C4-2B (cell line): ENCODE measurements around the gene NT5C1A.

Experiments used
- H3K27ac ChIP-seq: fragments of 450-650 bp; 2 replicates; pipeline ENCODE4 v1.5.1; 2017
- CTCF ChIP-seq: fragments of 450-650 bp; conservative IDR thresholded peaks from 2 replicates; pipeline ENCODE4 v1.5.1; 2017; ENCODE audit warnings: mild to moderate bottlenecking
- ZFX ChIP-seq: fragments of 450-650 bp; IDR thresholded peaks from 2 replicates; pipeline ENCODE4 v1.6.1; 2017

NT5C1A gene

DNA sequence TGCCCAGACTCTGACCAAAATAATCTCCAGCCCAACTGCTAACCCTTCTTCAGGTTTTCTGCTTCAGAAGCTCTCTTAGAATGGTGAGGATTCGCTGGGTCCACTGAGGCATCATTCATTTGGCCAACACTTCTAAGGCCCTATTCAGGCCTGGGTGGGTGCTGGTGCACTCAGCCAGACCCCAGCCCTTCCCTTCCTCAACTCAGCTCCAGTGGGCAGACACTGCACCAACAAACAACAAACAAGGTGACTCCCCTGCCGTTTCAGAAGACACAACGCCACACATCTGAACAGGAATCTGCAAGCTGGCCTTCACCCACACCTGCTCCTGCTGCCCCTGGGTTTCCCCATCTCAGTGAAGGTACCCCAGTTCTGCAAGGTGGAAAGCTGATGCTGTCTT is 38.5 kb downstream of the NT5C1A start:
- no peak for TF ChIP-seq ZFX
- no peak for TF ChIP-seq CTCF
- no peak overlapping the region for H3K27ac ChIP-seq

DNA sequence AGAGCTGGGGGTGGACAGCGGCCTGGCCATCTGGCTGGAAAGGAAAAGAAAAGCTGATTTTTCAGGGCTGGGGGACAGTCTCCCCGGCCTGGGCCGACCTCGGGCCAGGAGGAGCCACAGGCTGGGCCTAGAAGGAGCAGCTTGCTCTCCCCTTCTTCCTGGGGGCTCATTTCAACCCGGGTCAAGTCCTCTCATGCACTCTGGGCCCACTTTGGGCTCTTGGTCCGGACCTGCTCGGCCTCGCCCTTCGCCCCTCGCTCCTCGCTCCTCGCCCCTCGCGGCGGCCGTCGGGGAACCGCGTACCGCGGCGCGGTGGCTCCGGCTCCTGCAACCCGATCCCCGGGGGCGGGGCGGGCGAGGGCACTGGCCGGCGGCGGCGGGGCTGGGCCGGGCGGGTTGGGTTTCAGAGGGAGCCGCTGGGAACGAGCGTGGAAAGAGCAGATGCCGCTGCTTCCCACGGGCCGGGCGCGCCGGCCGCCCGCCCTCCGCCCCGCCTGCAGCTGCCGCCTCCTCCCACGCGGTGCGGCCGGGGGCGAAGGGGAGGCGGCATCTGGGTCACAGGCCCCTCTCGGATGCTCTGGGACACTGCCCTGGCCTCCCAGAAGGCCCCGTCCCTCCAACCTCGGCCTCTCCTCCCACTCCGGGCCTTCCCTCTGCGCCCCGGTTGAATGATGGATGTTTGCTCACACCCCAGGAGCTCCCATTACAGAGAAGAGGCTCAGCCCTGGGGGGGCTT is 39.1 kb downstream of the NT5C1A start:
- TF ChIP-seq CTCF (no peak), ZFX (no peak)
- no peak overlapping the region for H3K27ac ChIP-seq

GRCh38 chr1:39632323-39632681 is 39.6 kb downstream of the NT5C1A start:
- no peak overlapping the region for H3K27ac ChIP-seq
- TF ChIP-seq ZFX (no peak), CTCF (no peak)

DNA sequence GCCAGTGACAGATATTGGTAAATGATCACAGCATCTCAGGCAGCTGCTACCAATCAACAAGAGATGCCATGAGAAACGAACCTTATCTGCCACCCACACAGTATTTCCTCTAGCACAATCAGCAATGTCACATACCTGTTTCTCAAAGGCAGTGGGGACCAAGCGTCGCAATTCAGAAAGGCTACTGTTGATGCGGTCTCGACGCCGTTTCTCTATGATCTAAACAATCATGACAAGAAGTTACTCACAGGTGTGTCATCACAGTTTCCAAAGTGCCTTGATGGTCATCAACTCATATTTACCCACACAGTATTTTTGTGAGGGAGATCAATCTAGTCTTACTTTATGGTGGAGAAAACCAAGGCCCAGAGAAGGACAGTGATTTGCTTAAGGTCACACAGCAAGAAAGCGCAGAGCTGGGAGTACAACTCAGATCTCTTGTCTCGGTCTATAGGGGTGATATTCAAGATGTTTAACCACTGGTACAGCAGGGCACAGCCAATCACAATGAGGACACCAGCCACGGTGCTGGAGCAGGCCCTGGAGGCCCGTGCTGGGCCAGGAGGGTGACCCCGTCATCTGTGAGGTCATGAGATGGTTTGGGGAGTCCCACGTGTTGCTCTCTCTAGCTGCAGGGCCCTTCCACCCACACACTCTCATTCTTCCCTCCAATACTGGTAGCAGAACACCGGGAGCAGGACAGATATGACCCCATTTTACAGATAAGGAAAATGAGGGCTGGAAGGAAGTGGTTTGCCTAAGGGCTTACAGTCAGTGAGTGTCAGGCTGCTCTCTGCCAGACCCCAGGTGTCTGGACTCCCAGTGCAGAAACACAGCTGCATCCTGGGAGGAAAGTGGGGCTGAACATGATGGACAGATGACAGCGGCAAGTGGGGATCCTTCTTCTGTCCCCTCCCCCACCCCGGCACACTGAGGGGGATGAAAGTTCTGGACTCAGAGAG is 40.3 kb downstream of the NT5C1A start:
- TF ChIP-seq CTCF: no peak
- TF ChIP-seq ZFX: no peak
- no peak overlapping the region for H3K27ac ChIP-seq

GRCh38 chr1:39628807-39629350 is 43.0 kb downstream of the NT5C1A start:
- H3K27ac ChIP-seq: no peak overlapping the region
- TF ChIP-seq ZFX: no peak
- no peak for TF ChIP-seq CTCF

- H3K27ac ChIP-seq: no peak overlapping the region
- no peak for TF ChIP-seq CTCF
- TF ChIP-seq ZFX: no peak
Measured at GRCh38 chr1:39626646-39627045, 45.3 kb downstream of the NT5C1A start.
